IMR-90 (cell line): ENCODE measurements around the gene EEF2K. TPM values are rescaled to one million over a fixed set of nuclear protein-coding genes. Genes with fewer than 3 reads are reported as not detected.

Experiments used
- ATAC-seq: fragments of 200-7000 bp; cut with Tn5 transposase; 2 replicates; pipeline ENCODE4 v1.9.1; 2020; ENCODE audit warnings: low read depth, mild to moderate bottlenecking, moderate library complexity
- BruUV-seq: library from RNA; stranded (reverse); fragments of 400-500 nt; replicated peaks from 2 replicates; lab custom pipeline; 2021; lab: Mats Ljungman, UMichigan
- CTCF ChIA-PET: fragments of 300-600 bp; formaldehyde crosslinking; extraction: SDS; loops from one replicate; lab custom pipeline; 2021; ENCODE audit warnings: antibody characterized with exemption; lab: Yijun Ruan, JAX
- POLR2A ChIA-PET: fragments of 300-600 bp; sonication (Branson Sonifier 250); formaldehyde crosslinking; loops from one replicate; lab custom pipeline; 2022; ENCODE audit warnings: antibody characterized with exemption; ENCODE audit not compliant: unreplicated experiment; lab: Charles Lee
- DNase-seq: peaks from one replicate; pipeline ENCODE4 v3.0.0; 2013
- H2AFZ ChIP-seq: replicated peaks from 2 replicates; pipeline ENCODE3; 2013; ENCODE audit warnings: low read length, mild to moderate bottlenecking; ENCODE audit not compliant: poor library complexity
- H2AK5ac ChIP-seq: 2 replicates; pipeline ENCODE4 v1.6.1; 2013; ENCODE audit warnings: low read depth, low read length, inconsistent platforms
- H2AK9ac ChIP-seq: replicated peaks from 2 replicates; pipeline ENCODE3; 2013; ENCODE audit warnings: mild to moderate bottlenecking, low read depth, low read length, moderate library complexity; ENCODE audit not compliant: poor library complexity
- H2BK120ac ChIP-seq: 2 replicates; pipeline ENCODE4 v1.6.1; 2013; ENCODE audit warnings: low read depth, low read length, inconsistent platforms
- H2BK15ac ChIP-seq: 3 replicates; pipeline ENCODE4 v1.6.1; 2013; ENCODE audit warnings: low read depth, low read length, inconsistent platforms
- H2BK20ac ChIP-seq: 2 replicates; pipeline ENCODE4 v1.6.1; 2013; ENCODE audit warnings: low read depth, mild to moderate bottlenecking, inconsistent platforms, low read length, moderate library complexity
- H2BK5ac ChIP-seq: 2 replicates; pipeline ENCODE4 v1.6.1; 2013; ENCODE audit warnings: mild to moderate bottlenecking, low read depth, low read length, inconsistent platforms; ENCODE audit not compliant: poor library complexity, severe bottlenecking
- H3K14ac ChIP-seq: replicated peaks from 2 replicates; pipeline ENCODE4 v1.6.1; 2013; ENCODE audit warnings: low read depth, low read length, inconsistent platforms
- H3K18ac ChIP-seq: 2 replicates; pipeline ENCODE4 v1.6.1; 2013; ENCODE audit warnings: low read depth, low read length, control low read depth
- H3K23ac ChIP-seq: 2 replicates; pipeline ENCODE4 v1.6.1; 2013; ENCODE audit warnings: low read depth, low read length, inconsistent platforms
- H3K27ac ChIP-seq: 2 replicates; pipeline ENCODE4 v1.5.1; 2013; ENCODE audit warnings: mild to moderate bottlenecking, control low read depth, low read length; ENCODE audit not compliant: insufficient read depth
- H3K27me3 ChIP-seq: 2 replicates; pipeline ENCODE4 v1.6.1; 2013; ENCODE audit warnings: low read length; ENCODE audit not compliant: control insufficient read depth, insufficient read depth
- H3K36me3 ChIP-seq: 2 replicates; pipeline ENCODE4 v1.6.1; 2013; ENCODE audit warnings: low read length, mixed read lengths; ENCODE audit not compliant: control insufficient read depth, insufficient read depth
- H3K4ac ChIP-seq: 2 replicates; pipeline ENCODE4 v1.6.1; 2013; ENCODE audit warnings: low read depth, low read length, inconsistent platforms
- H3K4me1 ChIP-seq: 2 replicates; pipeline ENCODE4 v1.6.1; 2013; ENCODE audit warnings: low read length, mixed read lengths; ENCODE audit not compliant: control insufficient read depth, insufficient read depth
- H3K4me2 ChIP-seq: 2 replicates; pipeline ENCODE4 v1.6.1; 2013; ENCODE audit warnings: low read depth, mild to moderate bottlenecking, control low read depth, low read length, moderate library complexity
- H3K4me3 ChIP-seq: 2 replicates; pipeline ENCODE4 v1.5.1; 2013; ENCODE audit warnings: low read depth, mild to moderate bottlenecking, control low read depth, low read length, moderate library complexity; ENCODE audit not compliant: insufficient read depth
- H3K56ac ChIP-seq: 2 replicates; pipeline ENCODE4 v1.6.1; 2013; ENCODE audit warnings: low read length, inconsistent platforms; ENCODE audit not compliant: insufficient read depth; ENCODE audit errors: extremely low read depth
- H3K79me1 ChIP-seq, 2 experiments: 2 replicates each; pipeline ENCODE4 v1.6.1; 2013; ENCODE audit warnings: low read length in 2 of 2, inconsistent platforms in 1 of 2, low read depth in 1 of 2
- H3K9ac ChIP-seq: 2 replicates; pipeline ENCODE4 v1.6.1; 2013; ENCODE audit warnings: low read depth, low read length, control low read depth
- H3K9me1 ChIP-seq: 2 replicates; pipeline ENCODE4 v1.6.1; 2013; ENCODE audit warnings: low read length, inconsistent platforms; ENCODE audit not compliant: insufficient read depth
- H3K9me3 ChIP-seq: 2 replicates; pipeline ENCODE4 v1.6.1; 2013; ENCODE audit warnings: low read length; ENCODE audit not compliant: control insufficient read depth, insufficient read depth
- H4K20me1 ChIP-seq: 2 replicates; pipeline ENCODE4 v1.6.1; 2013; ENCODE audit warnings: low read length, inconsistent platforms; ENCODE audit not compliant: insufficient read depth
- H4K5ac ChIP-seq: 2 replicates; pipeline ENCODE4 v1.6.1; 2013; ENCODE audit warnings: mild to moderate bottlenecking, low read depth, low read length, control low read depth
- H4K8ac ChIP-seq, 2 experiments: 2 replicates each; pipeline ENCODE4 v1.6.1; 2013; ENCODE audit warnings: low read depth in 2 of 2, low read length in 2 of 2, control low read depth in 1 of 2, inconsistent platforms in 1 of 2
- H4K91ac ChIP-seq: 2 replicates; pipeline ENCODE4 v1.6.1; 2013; ENCODE audit warnings: low read depth, low read length, inconsistent platforms; ENCODE audit not compliant: insufficient read depth
- BHLHE40 ChIP-seq: fragments of 150-350 bp; IDR thresholded peaks from 2 replicates; pipeline ENCODE4 v1.6.1; 2016; ENCODE audit warnings: mild to moderate bottlenecking, low read depth, low read length
- CEBPB ChIP-seq: IDR thresholded peaks from 2 replicates; pipeline ENCODE4 v1.6.1; 2012; ENCODE audit warnings: low read depth, low read length, improper control_type of control experiment
- CHD1 ChIP-seq: IDR thresholded peaks from 2 replicates; pipeline ENCODE4 v1.6.1; 2012; ENCODE audit warnings: low read depth, low read length, improper control_type of control experiment
- CTCF ChIP-seq: conservative IDR thresholded peaks from 2 replicates; pipeline ENCODE4 v1.5.1; 2012; ENCODE audit warnings: mild to moderate bottlenecking, low read depth, low read length, improper control_type of control experiment
- ELK1 ChIP-seq: fragments of 150-350 bp; IDR thresholded peaks from 2 replicates; pipeline ENCODE4 v1.6.1; 2016; ENCODE audit warnings: low read depth, mild to moderate bottlenecking, low read length, moderate library complexity, borderline replicate concordance
- FOS ChIP-seq: fragments of 150-350 bp; IDR thresholded peaks from 2 replicates; pipeline ENCODE4 v1.6.1; 2016; ENCODE audit warnings: low read depth, low read length
- MAFK ChIP-seq: IDR thresholded peaks from 2 replicates; pipeline ENCODE4 v1.6.1; 2012; ENCODE audit warnings: low read depth, low read length, improper control_type of control experiment
- MAZ ChIP-seq: IDR thresholded peaks from 2 replicates; pipeline ENCODE4 v1.6.1; 2012; ENCODE audit warnings: low read depth, mild to moderate bottlenecking, low read length, improper control_type of control experiment, moderate library complexity, borderline replicate concordance
- MXI1 ChIP-seq: IDR thresholded peaks from 2 replicates; pipeline ENCODE4 v1.6.1; 2012; ENCODE audit warnings: low read depth, mild to moderate bottlenecking, low read length, moderate library complexity, borderline replicate concordance
- NFE2L2 ChIP-seq: fragments of 150-350 bp; IDR thresholded peaks from 2 replicates; pipeline ENCODE4 v1.6.1; 2016; ENCODE audit warnings: low read depth, mild to moderate bottlenecking, low read length
- POLR2A ChIP-seq: IDR thresholded peaks from 2 replicates; pipeline ENCODE4 v1.6.1; 2012; ENCODE audit warnings: mild to moderate bottlenecking, low read depth, low read length
- RAD21 ChIP-seq: IDR thresholded peaks from 2 replicates; pipeline ENCODE4 v1.6.1; 2012; ENCODE audit warnings: low read length, improper control_type of control experiment
- RCOR1 ChIP-seq: IDR thresholded peaks from 2 replicates; pipeline ENCODE4 v1.6.1; 2012; ENCODE audit warnings: mild to moderate bottlenecking, low read length, improper control_type of control experiment; ENCODE audit not compliant: insufficient replicate concordance
- RFX5 ChIP-seq: IDR thresholded peaks from 2 replicates; pipeline ENCODE4 v1.8.0; 2012; ENCODE audit warnings: low read depth, mild to moderate bottlenecking, low read length, moderate library complexity
- SMC3 ChIP-seq: fragments of 150-350 bp; IDR thresholded peaks from 2 replicates; pipeline ENCODE4 v1.6.1; 2016; ENCODE audit warnings: low read depth, mild to moderate bottlenecking, antibody characterized with exemption, low read length, moderate library complexity
- USF2 ChIP-seq: fragments of 150-350 bp; IDR thresholded peaks from 2 replicates; pipeline ENCODE4 v1.6.1; 2017; ENCODE audit warnings: mild to moderate bottlenecking, antibody characterized with exemption, low read length, low read depth
- WGBS, 2 experiments: methylation state at CpG; one replicate each; pipeline versions ENCODE4 v1.1.5 to v1.1.7; 2013; ENCODE audit warnings: missing lambda C conversion rate in 2 of 2; ENCODE audit not compliant: insufficient read length in 1 of 2; ENCODE audit errors: extremely low coverage in 2 of 2; 5-methylcytosine and 5-hydroxymethylcytosine counted together
- dilution Hi-C: fragments of 300-500 bp; cut with HindIII; formaldehyde crosslinking; loops from one replicate; pipeline ENCODE4 v1.14.3; 2018; ENCODE audit warnings: low sequenced_read_pairs; ENCODE audit not compliant: unreplicated experiment
- in situ Hi-C: fragments of 300-500 bp; cut with MboI; formaldehyde crosslinking; loops from 3 replicates; pipeline ENCODE4 v1.14.3; 2019; ENCODE audit warnings: low sequenced_read_pairs, inconsistent platforms, mixed read lengths
- intact Hi-C: fragments of 100-400 bp; cut with micrococcal nuclease; formaldehyde crosslinking; loops from 2 replicates; pipeline ENCODE4 v1.10.0; 2022
- polyA plus RNA-seq, 3 experiments: library from polyadenylated mRNA; depleted of rRNA; stranded (reverse); fragments of >200 nt; gene quantifications; 2 replicates each; pipeline ENCODE4 v1.2.3, GENCODE V29; 2012; ENCODE audit warnings: low replicate concordance in 1 of 3
- total RNA-seq: library from RNA; depleted of rRNA; stranded (reverse); fragments of >200 nt; gene quantifications from 2 replicates; pipeline ENCODE4 v1.2.3, GENCODE V29; 2012

Gene EEF2K
- total and polyA plus RNA-seq, 2 of the 4 experiments (the other 2 are of a cell fraction), result 9.7 to 16.5 TPM

- in situ Hi-C loops, result no loop called here
- TF ChIP-seq CHD1 (no peak), SMC3 (no peak), FOS (no peak), ELK1 (no peak), MAFK (no peak), USF2 (no peak), RCOR1 (no peak), MAZ (no peak), NFE2L2 (no peak), CEBPB (no peak), CTCF (no peak), POLR2A (no peak), BHLHE40 (no peak), RFX5 (no peak), RAD21 (no peak), MXI1 (no peak)
Observed at GRCh38 chr16:22322741-22323140, 116.7 kb downstream of the EEF2K start.

More at GRCh38 chr16:22322741-22323140, 116.7 kb downstream of the EEF2K start:
- H2BK5ac ChIP-seq, result no peak overlapping the region
- H3K36me3 ChIP-seq, result peaks cover 50% of the 10 kb centered on the region
- no peak overlapping the region for H2BK15ac ChIP-seq
- no peak overlapping the region for H4K8ac ChIP-seq
- dilution Hi-C loops (no loop called here), intact Hi-C loops (loop anchor here (5.0 kb wide), 1 partner anchor 765 kb away; no protein-coding TSS in a partner anchor)
- no peak overlapping the region for H3K4me3 ChIP-seq
- no peaks in the 10 kb centered on the region for H3K4me1 ChIP-seq
- ATAC-seq, result no peak
- DNase-seq, result no peak
- no peak overlapping the region for H4K91ac ChIP-seq
- no peak overlapping the region for H2AFZ ChIP-seq
- POLR2A ChIA-PET, result no interaction called here
- no peak overlapping the region for H3K4me2 ChIP-seq
- no peak overlapping the region for H3K4ac ChIP-seq
- no peak overlapping the region for H2BK120ac ChIP-seq
- H3K18ac ChIP-seq, result no peak overlapping the region
- H3K9me3 ChIP-seq, result no peaks in the 10 kb centered on the region
- H3K56ac ChIP-seq, result no peak overlapping the region
- H2BK20ac ChIP-seq, result no peak overlapping the region
- no peaks in the 10 kb centered on the region for H3K9me1 ChIP-seq
- H3K27ac ChIP-seq, result no peak overlapping the region
- no peak overlapping the region for H3K9ac ChIP-seq
- CTCF ChIA-PET, result no interaction called here
- no peak overlapping the region for H3K23ac ChIP-seq
- peaks cover 19% of the 10 kb centered on the region for H4K20me1 ChIP-seq
- H3K27me3 ChIP-seq, result no peaks in the 10 kb centered on the region
- no TSS peak for BruUV-seq
- WGBS, 2 experiments, result 100% methylated on average over 3 of the region's 17 CpGs; no CpG with 5 or more reads in 1 of the 2 experiments
- H2AK9ac ChIP-seq, result no peak overlapping the region
- no peak overlapping the region for H2AK5ac ChIP-seq
- H3K14ac ChIP-seq, result no peak overlapping the region
- no peak overlapping the region for H4K5ac ChIP-seq
- H3K79me1 ChIP-seq, result peaks cover 0 to 24% of the 10 kb centered on the region in 2 experiments; a peak in 2 of 4 replicates
